ENCODE measurements around the gene SLC43A2.
A peak's percentile ranks its signal among the peaks of the same experiment; 100 is the strongest.

The SLC43A2 gene

DNA sequence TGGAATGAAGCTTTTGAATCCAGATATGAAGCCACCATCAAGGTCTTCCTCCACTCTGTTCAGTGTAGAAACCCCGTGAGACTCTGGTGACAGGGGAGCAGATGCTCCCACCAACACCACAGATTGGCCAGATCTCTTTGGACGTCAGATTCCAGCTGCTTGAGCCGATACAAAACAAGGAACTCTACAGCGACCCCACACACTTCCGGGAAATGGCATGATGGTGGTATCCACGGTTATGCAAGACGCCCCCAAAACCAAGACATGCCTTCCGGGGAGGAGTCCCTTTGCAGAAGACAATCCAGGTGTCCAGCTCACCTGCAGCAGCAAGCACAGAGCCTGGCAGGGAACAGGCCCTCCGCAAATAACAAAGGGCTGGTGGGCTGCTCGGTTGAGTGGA, 46.3 kb downstream of the SLC43A2 start:
- Histone ChIP-seq H3K79me1 (ENCODE audit: low read depth, low read length) (no peaks in the 10 kb centered on the region), H3K36me3 (replicated peaks in 1 of 2; ENCODE audit: control insufficient read depth in 2 of 2, insufficient read depth in 2 of 2, low read length in 2 of 2) (peaks cover 0 to 81% of the 10 kb centered on the region in 2 donors), H2AFZ (ENCODE audit: low read length) (no peak overlapping the region), H2BK120ac (ENCODE audit: low read depth, low read length) (no peak overlapping the region), H3K23ac (ENCODE audit: low read depth, low read length, poor library complexity) (no peak overlapping the region), H3K14ac (ENCODE audit: low read length) (no peak overlapping the region), H2BK5ac (ENCODE audit: low read length) (no peak overlapping the region), H4K91ac (ENCODE audit: low read depth, low read length, poor library complexity) (no peak overlapping the region), H3K4me2 (ENCODE audit: insufficient read depth, low read length, poor library complexity, severe bottlenecking) (no peak overlapping the region), H2BK12ac (ENCODE audit: low read length) (no peak overlapping the region), H3K4ac (ENCODE audit: low read length) (no peak overlapping the region), H3K4me3 (ENCODE audit: low read length in 2 of 2) (no peak overlapping the region), H4K8ac (ENCODE audit: low read depth, low read length) (no peak overlapping the region), H3K4me1 (ENCODE audit: control insufficient read depth in 2 of 2, insufficient read depth in 1 of 2, low read depth in 1 of 2, low read length in 2 of 2) (peaks cover 0 to 9% of the 10 kb centered on the region in 2 donors), H3K27me3 (ENCODE audit: control insufficient read depth in 3 of 3, insufficient read depth in 3 of 3, low read depth in 1 of 3, low read length in 3 of 3) (no peaks in the 10 kb centered on the region), H2BK15ac (ENCODE audit: low read length) (no peak overlapping the region), H3K27ac (replicated peaks; ENCODE audit: low read length) (no peak overlapping the region), H3K9ac (ENCODE audit: low read depth, low read length, poor library complexity) (no peak overlapping the region), H3K18ac (ENCODE audit: low read length) (no peak overlapping the region), H3K9me3 (replicated peaks in 1 of 2; ENCODE audit: control insufficient read depth in 2 of 2, insufficient read depth in 1 of 2, low read depth in 1 of 2, low read length in 2 of 2) (no peaks in the 10 kb centered on the region), H2AK5ac (ENCODE audit: low read depth, low read length) (no peak overlapping the region)
- no peak for DNase-seq (ENCODE audit: low spot score)
- whole genome bisulfite sequencing, 2 donors (ENCODE audit: extremely low coverage in 2 of 2, insufficient read length in 2 of 2, insufficient replicate concordance in 1 of 2): no CpG with 5 or more reads among the region's 10 CpGs

DNA sequence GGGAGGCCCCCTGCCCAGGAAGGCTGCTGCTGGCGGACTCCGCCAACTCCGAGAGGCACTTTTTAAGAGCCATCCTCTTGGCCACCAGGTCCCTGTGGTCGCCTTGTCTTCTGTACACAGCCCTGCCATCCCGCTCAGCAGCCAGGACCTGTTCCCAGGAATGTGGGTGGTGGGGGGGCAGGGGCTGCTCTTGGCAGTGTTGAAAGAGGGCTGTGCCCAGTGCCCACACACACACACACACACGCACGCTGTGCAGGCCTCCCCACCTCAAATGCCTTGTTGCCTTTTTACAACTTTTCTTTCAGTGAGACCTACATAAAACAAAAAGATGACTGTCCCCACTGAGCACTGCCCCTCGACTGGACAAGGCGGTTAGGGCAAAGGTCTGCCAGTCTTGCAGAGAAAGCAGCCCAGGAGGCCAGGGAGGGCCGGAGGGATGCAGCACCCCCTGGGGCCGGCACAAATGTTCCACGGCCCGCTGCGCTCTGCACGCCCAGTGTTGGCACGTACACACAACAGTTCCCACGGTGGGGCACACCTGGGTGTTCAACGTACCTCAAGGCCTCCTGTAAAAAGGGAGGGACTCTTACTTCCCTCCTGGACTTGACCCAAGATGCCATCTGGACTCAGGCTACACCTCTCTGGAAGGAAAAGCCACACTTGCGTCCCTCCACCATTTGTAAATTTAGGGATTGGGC, 47.5 kb downstream of the SLC43A2 start:
- H3K9ac ChIP-seq (ENCODE audit: low read depth, low read length, poor library complexity): no peak overlapping the region
- H3K14ac ChIP-seq (ENCODE audit: low read length): no peak overlapping the region
- no peak overlapping the region for H2BK5ac ChIP-seq (ENCODE audit: low read length)
- H3K23ac ChIP-seq (ENCODE audit: low read depth, low read length, poor library complexity): peak overlapping the region; percentile 52
- no peak overlapping the region for H3K4me3 ChIP-seq (ENCODE audit: low read length in 2 of 2)
- H2BK120ac ChIP-seq (ENCODE audit: low read depth, low read length): no peak overlapping the region
- H3K4ac ChIP-seq (ENCODE audit: low read length): no peak overlapping the region
- H2AFZ ChIP-seq (ENCODE audit: low read length): no peak overlapping the region
- no peak overlapping the region for H4K8ac ChIP-seq (ENCODE audit: low read depth, low read length)
- no CpG with 5 or more reads among the region's 19 CpGs for WGBS, 2 donors (ENCODE audit: extremely low coverage in 2 of 2, insufficient read length in 2 of 2, insufficient replicate concordance in 1 of 2)
- H4K91ac ChIP-seq (ENCODE audit: low read depth, low read length, poor library complexity): no peak overlapping the region
- H3K27me3 ChIP-seq (ENCODE audit: control insufficient read depth in 3 of 3, insufficient read depth in 3 of 3, low read depth in 1 of 3, low read length in 3 of 3): no peaks in the 10 kb centered on the region
- H3K4me2 ChIP-seq (ENCODE audit: insufficient read depth, low read length, poor library complexity, severe bottlenecking): no peak overlapping the region
- H3K79me1 ChIP-seq (ENCODE audit: low read depth, low read length): no peaks in the 10 kb centered on the region
- H2BK12ac ChIP-seq (ENCODE audit: low read length): no peak overlapping the region
- no peak for DNase-seq (ENCODE audit: low spot score)
- peak overlapping the region; percentile 27 for H2AK5ac ChIP-seq (ENCODE audit: low read depth, low read length)
- no peaks in the 10 kb centered on the region for H3K9me3 ChIP-seq (replicated peaks in 1 of 2; ENCODE audit: control insufficient read depth in 2 of 2, insufficient read depth in 1 of 2, low read depth in 1 of 2, low read length in 2 of 2)
- peaks cover 0 to 4% of the 10 kb centered on the region in 2 donors for H3K4me1 ChIP-seq (ENCODE audit: control insufficient read depth in 2 of 2, insufficient read depth in 1 of 2, low read depth in 1 of 2, low read length in 2 of 2)
- H3K27ac ChIP-seq (replicated peaks; ENCODE audit: low read length): no peak overlapping the region
- no peak overlapping the region for H2BK15ac ChIP-seq (ENCODE audit: low read length)
- H3K18ac ChIP-seq (ENCODE audit: low read length): peak overlapping the region; percentile 13
- H3K36me3 ChIP-seq (replicated peaks in 1 of 2; ENCODE audit: control insufficient read depth in 2 of 2, insufficient read depth in 2 of 2, low read length in 2 of 2): peaks cover 0 to 78% of the 10 kb centered on the region in 2 donors

DNA sequence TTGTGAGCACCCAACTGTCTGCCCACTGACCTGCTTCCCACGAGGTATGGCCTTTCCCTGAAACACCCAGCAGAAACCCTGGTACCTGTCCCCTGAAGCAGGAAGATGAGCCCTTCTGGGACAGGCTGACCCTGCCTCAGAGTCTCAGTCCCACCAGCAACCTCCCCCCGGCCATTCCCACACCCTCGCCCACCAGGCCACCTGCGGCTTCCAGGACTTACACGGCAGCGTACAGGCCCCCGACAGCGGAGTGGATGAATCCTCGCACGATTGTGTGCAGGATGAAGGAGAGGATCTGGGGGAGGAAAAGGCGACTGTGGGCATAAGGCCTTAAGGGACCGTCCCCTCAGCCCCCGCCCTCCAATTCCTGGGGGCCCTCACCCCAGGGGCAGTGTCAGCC, 50.6 kb downstream of the SLC43A2 start:
- H4K8ac ChIP-seq (ENCODE audit: low read depth, low read length): no peak overlapping the region
- H3K4me3 ChIP-seq (ENCODE audit: low read length in 2 of 2): no peak overlapping the region

DNA sequence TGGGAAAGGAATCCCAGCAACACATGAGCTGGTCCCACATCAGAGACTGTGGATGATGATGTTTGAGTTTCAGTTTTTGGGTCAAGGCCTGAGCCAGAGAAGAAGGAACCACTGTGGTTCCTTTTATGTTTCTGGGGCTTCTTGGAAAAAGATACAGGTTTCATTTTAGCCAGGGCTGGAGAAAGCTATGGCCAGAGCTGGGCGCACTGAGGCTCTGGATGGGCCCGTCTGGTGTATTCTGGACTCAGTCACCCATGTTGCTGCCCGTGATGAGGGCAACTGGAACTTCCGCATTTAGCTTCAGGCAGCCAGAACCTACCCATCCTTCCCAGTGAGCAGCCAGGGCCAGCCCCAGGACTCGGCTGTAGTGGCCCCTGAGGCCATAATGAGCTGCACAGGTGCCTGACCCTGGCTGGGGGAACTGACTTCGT, 51.0 kb downstream of the SLC43A2 start:
- Histone ChIP-seq H3K79me1 (ENCODE audit: low read depth, low read length) (no peaks in the 10 kb centered on the region), H3K23ac (ENCODE audit: low read depth, low read length, poor library complexity) (no peak overlapping the region), H3K27ac (replicated peaks; ENCODE audit: low read length) (no peak overlapping the region), H3K14ac (ENCODE audit: low read length) (peak overlapping the region; percentile 63), H3K9me3 (replicated peaks in 1 of 2; ENCODE audit: control insufficient read depth in 2 of 2, insufficient read depth in 1 of 2, low read depth in 1 of 2, low read length in 2 of 2) (no peaks in the 10 kb centered on the region), H3K18ac (ENCODE audit: low read length) (peak overlapping the region; percentile 14), H2BK15ac (ENCODE audit: low read length) (peak overlapping the region; percentile 74), H3K27me3 (ENCODE audit: control insufficient read depth in 3 of 3, insufficient read depth in 3 of 3, low read depth in 1 of 3, low read length in 3 of 3) (no peaks in the 10 kb centered on the region), H2AK5ac (ENCODE audit: low read depth, low read length) (no peak overlapping the region), H2BK12ac (ENCODE audit: low read length) (no peak overlapping the region), H2AFZ (ENCODE audit: low read length) (no peak overlapping the region), H3K4me3 (ENCODE audit: low read length in 2 of 2) (no peak overlapping the region), H4K91ac (ENCODE audit: low read depth, low read length, poor library complexity) (no peak overlapping the region), H2BK120ac (ENCODE audit: low read depth, low read length) (no peak overlapping the region), H3K4ac (ENCODE audit: low read length) (no peak overlapping the region), H3K4me1 (ENCODE audit: control insufficient read depth in 2 of 2, insufficient read depth in 1 of 2, low read depth in 1 of 2, low read length in 2 of 2) (no peaks in the 10 kb centered on the region), H3K9ac (ENCODE audit: low read depth, low read length, poor library complexity) (no peak overlapping the region), H3K36me3 (replicated peaks in 1 of 2; ENCODE audit: control insufficient read depth in 2 of 2, insufficient read depth in 2 of 2, low read length in 2 of 2) (peaks cover 0 to 68% of the 10 kb centered on the region in 2 donors), H2BK5ac (ENCODE audit: low read length) (no peak overlapping the region), H3K4me2 (ENCODE audit: insufficient read depth, low read length, poor library complexity, severe bottlenecking) (no peak overlapping the region), H4K8ac (ENCODE audit: low read depth, low read length) (no peak overlapping the region)
- WGBS, 2 donors (ENCODE audit: extremely low coverage in 2 of 2, insufficient read length in 2 of 2, insufficient replicate concordance in 1 of 2): no CpG with 5 or more reads among the region's 6 CpGs
- DNase-seq (ENCODE audit: low spot score): no peak

More for the DNA sequence above, 50.6 kb downstream of the SLC43A2 start:
- Histone ChIP-seq H3K9ac (ENCODE audit: low read depth, low read length, poor library complexity) (no peak overlapping the region), H3K18ac (ENCODE audit: low read length) (peak overlapping the region; percentile 28), H2BK15ac (ENCODE audit: low read length) (peak overlapping the region; percentile 74), H2BK120ac (ENCODE audit: low read depth, low read length) (no peak overlapping the region), H3K36me3 (replicated peaks in 1 of 2; ENCODE audit: control insufficient read depth in 2 of 2, insufficient read depth in 2 of 2, low read length in 2 of 2) (peaks cover 0 to 71% of the 10 kb centered on the region in 2 donors), H3K79me1 (ENCODE audit: low read depth, low read length) (no peaks in the 10 kb centered on the region), H3K23ac (ENCODE audit: low read depth, low read length, poor library complexity) (no peak overlapping the region), H3K27me3 (ENCODE audit: control insufficient read depth in 3 of 3, insufficient read depth in 3 of 3, low read depth in 1 of 3, low read length in 3 of 3) (no peaks in the 10 kb centered on the region), H3K14ac (ENCODE audit: low read length) (peak overlapping the region; percentile 63), H3K4me2 (ENCODE audit: insufficient read depth, low read length, poor library complexity, severe bottlenecking) (no peak overlapping the region), H3K4me1 (ENCODE audit: control insufficient read depth in 2 of 2, insufficient read depth in 1 of 2, low read depth in 1 of 2, low read length in 2 of 2) (no peaks in the 10 kb centered on the region), H2BK12ac (ENCODE audit: low read length) (no peak overlapping the region), H2BK5ac (ENCODE audit: low read length) (no peak overlapping the region), H3K4ac (ENCODE audit: low read length) (no peak overlapping the region), H3K27ac (replicated peaks; ENCODE audit: low read length) (no peak overlapping the region), H3K9me3 (replicated peaks in 1 of 2; ENCODE audit: control insufficient read depth in 2 of 2, insufficient read depth in 1 of 2, low read depth in 1 of 2, low read length in 2 of 2) (no peaks in the 10 kb centered on the region), H2AFZ (ENCODE audit: low read length) (no peak overlapping the region), H4K91ac (ENCODE audit: low read depth, low read length, poor library complexity) (no peak overlapping the region), H2AK5ac (ENCODE audit: low read depth, low read length) (no peak overlapping the region)
- no peak for DNase-seq (ENCODE audit: low spot score)
- WGBS, 2 donors (ENCODE audit: extremely low coverage in 2 of 2, insufficient read length in 2 of 2, insufficient replicate concordance in 1 of 2): no CpG with 5 or more reads among the region's 13 CpGs
